Neural crest cell (in vitro differentiated cells): ENCODE data around the gene FBXO15. TPM values are rescaled to one million over a fixed set of nuclear protein-coding genes. Genes with fewer than 3 reads are reported as not detected.

ENCODE experiments used
- DNase-seq: peaks from one replicate; pipeline ENCODE4 v3.0.0; 2021; ENCODE audit warnings: low read depth, mixed read lengths, low spot score
- H3K27ac Mint-ChIP-seq: one replicate; pipeline ENCODE4 v1.8.0; 2021; ENCODE audit warnings: mild to moderate bottlenecking, mixed read lengths; ENCODE audit not compliant: unreplicated experiment
- H3K27me3 Mint-ChIP-seq: 2 replicates; pipeline ENCODE4 v1.8.0; 2021; ENCODE audit warnings: low read depth, mild to moderate bottlenecking, mixed read lengths
- H3K36me3 Mint-ChIP-seq: 2 replicates; pipeline ENCODE4 v1.8.0; 2021; ENCODE audit warnings: low read depth, mild to moderate bottlenecking, mixed read lengths
- H3K4me1 Mint-ChIP-seq: 2 replicates; pipeline ENCODE4 v1.8.0; 2021; ENCODE audit warnings: mixed read lengths
- H3K4me3 Mint-ChIP-seq: one replicate; pipeline ENCODE4 v1.8.0; 2021; ENCODE audit warnings: mild to moderate bottlenecking, mixed read lengths
- H3K9me3 Mint-ChIP-seq: 2 replicates; pipeline ENCODE4 v1.8.0; 2021; ENCODE audit warnings: mixed read lengths
- total RNA-seq: library from RNA; stranded (reverse); gene quantifications from 2 replicates; pipeline ENCODE4 v1.2.1, GENCODE V29; 2021
- TF ChIP-seq, protein P1 (sequence below): fragments of 200-600 bp; sonication (generic); conservative IDR thresholded peaks from 2 replicates; pipeline ENCODE4 v1.5.0; 2021; ENCODE audit warnings: antibody characterized with exemption, mild to moderate bottlenecking

The FBXO15 gene
- total RNA-seq, 1 donor from 2014 or later = 1.7 TPM

DNA sequence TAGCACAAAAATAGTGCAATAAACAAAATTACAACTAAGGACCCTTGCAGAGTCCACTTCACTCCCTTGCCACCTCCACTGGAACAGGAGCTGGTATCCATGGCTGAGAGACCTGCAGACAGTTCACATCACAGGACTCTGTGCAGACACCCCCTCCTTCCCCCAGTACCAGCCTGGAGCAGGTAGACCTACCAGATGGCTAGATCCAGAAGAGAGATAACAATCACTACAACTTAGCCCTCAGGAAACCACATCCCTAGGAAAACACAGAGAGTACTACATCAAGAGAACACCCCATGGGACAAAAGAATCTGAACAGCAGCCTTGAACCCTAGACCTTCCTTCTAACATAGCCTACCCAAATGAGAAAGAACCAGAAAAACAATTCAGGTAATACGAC, 49.8 kb downstream of the FBXO15 start:
- Mint-ChIP-seq H3K4me3 (no peak overlapping the region), H3K36me3 (peaks cover 6% of the 10 kb centered on the region), H3K27ac (no peak overlapping the region), H3K27me3 (no peaks in the 10 kb centered on the region), H3K9me3 (peaks cover 18% of the 10 kb centered on the region), H3K4me1 (no peaks in the 10 kb centered on the region)
- no peak for DNase-seq
- TF ChIP-seq, protein P1, sequence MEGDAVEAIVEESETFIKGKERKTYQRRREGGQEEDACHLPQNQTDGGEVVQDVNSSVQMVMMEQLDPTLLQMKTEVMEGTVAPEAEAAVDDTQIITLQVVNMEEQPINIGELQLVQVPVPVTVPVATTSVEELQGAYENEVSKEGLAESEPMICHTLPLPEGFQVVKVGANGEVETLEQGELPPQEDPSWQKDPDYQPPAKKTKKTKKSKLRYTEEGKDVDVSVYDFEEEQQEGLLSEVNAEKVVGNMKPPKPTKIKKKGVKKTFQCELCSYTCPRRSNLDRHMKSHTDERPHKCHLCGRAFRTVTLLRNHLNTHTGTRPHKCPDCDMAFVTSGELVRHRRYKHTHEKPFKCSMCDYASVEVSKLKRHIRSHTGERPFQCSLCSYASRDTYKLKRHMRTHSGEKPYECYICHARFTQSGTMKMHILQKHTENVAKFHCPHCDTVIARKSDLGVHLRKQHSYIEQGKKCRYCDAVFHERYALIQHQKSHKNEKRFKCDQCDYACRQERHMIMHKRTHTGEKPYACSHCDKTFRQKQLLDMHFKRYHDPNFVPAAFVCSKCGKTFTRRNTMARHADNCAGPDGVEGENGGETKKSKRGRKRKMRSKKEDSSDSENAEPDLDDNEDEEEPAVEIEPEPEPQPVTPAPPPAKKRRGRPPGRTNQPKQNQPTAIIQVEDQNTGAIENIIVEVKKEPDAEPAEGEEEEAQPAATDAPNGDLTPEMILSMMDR = no peak

DNA sequence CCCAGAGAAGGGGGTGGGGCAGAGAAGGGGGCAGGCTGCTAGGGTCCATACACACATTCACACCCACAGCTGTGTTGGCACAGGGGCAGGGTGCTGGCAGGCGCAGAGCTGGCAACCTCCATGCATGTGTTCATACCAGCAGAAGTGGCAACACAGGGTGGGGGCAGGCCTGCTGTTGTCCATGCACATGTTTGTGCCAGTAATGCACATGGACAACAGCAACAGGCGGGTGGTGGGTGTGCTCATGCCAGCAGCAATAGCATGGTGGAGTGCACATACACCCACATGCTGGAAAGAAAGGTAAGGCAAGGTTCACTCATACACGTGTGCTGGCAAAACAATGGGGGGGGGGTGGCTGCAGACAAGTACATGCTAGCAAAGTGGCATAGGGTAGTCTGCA, 54.7 kb downstream of the FBXO15 start:
- Mint-ChIP-seq H3K36me3 (peaks cover 6% of the 10 kb centered on the region), H3K9me3 (peaks cover 17% of the 10 kb centered on the region), H3K27ac (no peak overlapping the region), H3K4me1 (no peaks in the 10 kb centered on the region), H3K4me3 (no peak overlapping the region), H3K27me3 (no peaks in the 10 kb centered on the region)
- TF ChIP-seq, protein P1 = no peak
- DNase-seq = no peak

DNA sequence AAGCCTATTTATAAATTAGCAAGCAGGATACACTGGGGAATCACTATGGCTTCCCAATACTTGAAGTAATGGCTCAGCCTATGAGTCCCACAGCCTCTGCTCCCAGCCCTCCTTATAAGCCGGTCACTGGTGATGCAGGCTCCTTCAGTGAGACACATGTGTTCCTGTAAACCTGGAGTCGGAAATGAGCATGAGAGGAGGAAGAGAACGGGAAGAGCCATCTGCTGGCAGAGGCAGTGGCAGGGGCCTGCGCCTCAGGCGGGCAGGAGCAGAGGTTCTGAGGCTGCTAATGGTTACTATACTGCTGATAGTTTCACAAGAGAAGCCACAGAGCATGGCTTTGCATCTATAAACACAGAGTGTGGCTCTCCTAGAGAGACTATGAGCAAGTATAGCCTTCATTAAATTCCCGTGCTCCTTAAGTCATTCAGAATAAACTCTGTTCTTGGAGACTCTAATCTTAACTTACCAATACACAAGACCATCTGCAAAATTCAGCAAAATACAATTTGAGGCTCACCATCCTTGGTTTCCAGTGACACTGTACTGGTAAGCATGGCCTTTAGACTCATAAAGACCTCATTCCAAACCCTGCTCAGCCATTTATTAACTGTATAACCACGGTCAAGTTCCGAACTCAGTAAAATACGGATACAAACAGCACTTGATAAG, 63.3 kb downstream of the FBXO15 start:
- DNase-seq = no peak
- Mint-ChIP-seq H3K27ac (peak overlapping the region; percentile 74), H3K27me3 (no peaks in the 10 kb centered on the region), H3K9me3 (peaks cover 3% of the 10 kb centered on the region), H3K36me3 (no peaks in the 10 kb centered on the region), H3K4me1 (peaks cover 13% of the 10 kb centered on the region), H3K4me3 (no peak overlapping the region)
- TF ChIP-seq, protein P1 = no peak

DNA sequence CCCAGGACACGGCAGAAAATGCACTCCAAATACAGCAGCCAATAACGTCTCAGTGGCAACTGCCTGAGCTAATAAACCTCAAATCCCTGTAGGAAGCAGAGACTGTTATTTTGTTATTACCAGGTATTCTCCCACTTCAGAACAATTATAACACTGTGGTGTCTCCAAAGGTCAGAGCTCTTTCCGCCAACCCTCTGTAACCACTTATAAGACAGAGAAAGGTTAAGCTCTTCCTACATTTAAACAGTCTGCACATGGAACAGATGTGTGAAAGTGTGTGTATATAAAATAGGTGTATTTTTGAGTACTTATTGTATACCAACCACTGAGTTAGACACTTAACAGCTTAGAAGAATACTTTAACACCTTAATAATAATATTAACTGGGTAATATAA, 64.1 kb downstream of the FBXO15 start:
- H3K4me1 Mint-ChIP-seq = peaks cover 13% of the 10 kb centered on the region
- H3K27ac Mint-ChIP-seq = no peak overlapping the region
- no peak for DNase-seq
- H3K27me3 Mint-ChIP-seq = no peaks in the 10 kb centered on the region
- TF ChIP-seq, protein P1 = no peak
- H3K9me3 Mint-ChIP-seq = peaks cover 3% of the 10 kb centered on the region
- no peak overlapping the region for H3K4me3 Mint-ChIP-seq
- H3K36me3 Mint-ChIP-seq = no peaks in the 10 kb centered on the region

DNA sequence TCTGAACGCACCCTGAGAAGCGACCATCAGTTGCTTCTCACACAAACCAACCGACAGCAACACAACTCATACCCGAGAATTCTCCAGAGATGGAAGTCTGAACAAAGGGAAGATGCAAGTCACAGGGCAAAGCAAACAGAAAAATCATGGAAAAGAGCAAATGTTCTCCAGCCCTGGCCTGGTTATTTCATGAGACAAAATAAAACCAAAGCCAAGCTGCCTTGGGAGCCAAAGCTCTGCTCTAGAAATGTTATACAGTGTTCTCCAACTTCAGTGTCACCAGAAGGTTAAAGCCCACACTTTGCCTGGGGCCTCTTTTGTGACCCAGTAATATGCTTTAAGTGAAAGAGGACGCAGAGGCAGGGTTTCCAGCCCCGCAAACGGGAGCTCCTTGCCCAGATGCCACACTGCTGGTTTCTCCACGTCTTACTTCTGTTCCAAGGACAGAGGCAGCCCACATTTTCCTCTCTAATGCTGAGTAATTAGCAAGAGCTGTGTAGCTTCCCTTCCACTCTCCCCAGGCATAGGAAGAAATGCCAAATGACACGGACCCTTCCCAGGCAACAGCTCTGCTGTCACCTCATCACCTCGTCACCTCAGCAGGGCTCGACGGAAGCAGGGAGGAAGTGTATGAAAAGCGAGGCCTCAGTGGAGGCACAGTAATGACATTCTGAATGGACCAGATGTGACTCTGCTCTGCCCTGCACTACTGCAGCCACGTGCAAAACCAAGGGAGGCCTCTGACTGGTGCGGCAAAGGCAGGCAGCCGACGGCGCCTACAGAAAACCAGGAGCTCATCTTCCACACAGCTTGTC, 64.7 kb downstream of the FBXO15 start:
- Mint-ChIP-seq H3K4me1 (peaks cover 13% of the 10 kb centered on the region), H3K9me3 (no peaks in the 10 kb centered on the region), H3K36me3 (no peaks in the 10 kb centered on the region), H3K27me3 (no peaks in the 10 kb centered on the region), H3K27ac (peak overlapping the region; percentile 80), H3K4me3 (no peak overlapping the region)
- DNase-seq = no peak
- TF ChIP-seq, protein P1 = no peak
